Kidney epithelial cell (primary cell): ENCODE results near the gene FBXL13. TPM values are rescaled to one million over a fixed set of nuclear protein-coding genes. Genes with fewer than 3 reads are reported as not detected.
"Not testable (repeated sequence)": the region's sequence is repeated elsewhere in the genome, so short reads cannot be mapped to it uniquely, and the experiment has no call there.

Source experiments
- DNase-seq: peaks from one replicate; pipeline ENCODE4 v3.0.0-alpha.2; 2010; ENCODE audit warnings: low read depth
- H3K27me3 ChIP-seq: 2 replicates; pipeline ENCODE4 v1.6.0; 2011; ENCODE audit warnings: low read length; ENCODE audit not compliant: control insufficient read depth, insufficient read depth
- H3K36me3 ChIP-seq: 2 replicates; pipeline ENCODE4 v1.5.1; 2011; ENCODE audit warnings: low read length; ENCODE audit not compliant: control insufficient read depth, insufficient read depth
- H3K4me3 ChIP-seq: 2 replicates; pipeline ENCODE4 v1.5.1; 2011; ENCODE audit warnings: low read depth, mild to moderate bottlenecking, control low read depth, low read length
- total RNA-seq: library from RNA; depleted of rRNA; stranded (reverse); fragments of >200 nt; gene quantifications from 2 replicates; pipeline ENCODE4 v1.2.3, GENCODE V29; 2015

Gene FBXL13
- total RNA-seq, 1 donor from 2014 or later = 3.1 TPM

GRCh38 chr7:102790364-102791100 lies 284.1 kb downstream of the FBXL13 start:
- H3K27me3 ChIP-seq, H3K36me3 ChIP-seq, H3K4me3 ChIP-seq, DNase-seq: not testable (repeated sequence)

GRCh38 chr7:102788770-102789169 lies 285.8 kb downstream of the FBXL13 start:
- not testable (repeated sequence) for H3K36me3 ChIP-seq, DNase-seq, H3K4me3 ChIP-seq, H3K27me3 ChIP-seq

GRCh38 chr7:102780926-102781325 lies 293.7 kb downstream of the FBXL13 start:
- not testable (repeated sequence) for H3K36me3 ChIP-seq, DNase-seq, H3K27me3 ChIP-seq, H3K4me3 ChIP-seq

GRCh38 chr7:102778663-102779062 lies 295.9 kb downstream of the FBXL13 start:
- H3K27me3 ChIP-seq, H3K4me3 ChIP-seq, H3K36me3 ChIP-seq, DNase-seq: not testable (repeated sequence)

GRCh38 chr7:102776217-102776616 lies 298.4 kb downstream of the FBXL13 start:
- not testable (repeated sequence) for H3K27me3 ChIP-seq, H3K36me3 ChIP-seq, DNase-seq, H3K4me3 ChIP-seq

- H3K4me3 ChIP-seq, H3K36me3 ChIP-seq, H3K27me3 ChIP-seq, DNase-seq: not testable (repeated sequence)
Observed at GRCh38 chr7:102770467-102770866, 304.1 kb downstream of the FBXL13 start.

DNA sequence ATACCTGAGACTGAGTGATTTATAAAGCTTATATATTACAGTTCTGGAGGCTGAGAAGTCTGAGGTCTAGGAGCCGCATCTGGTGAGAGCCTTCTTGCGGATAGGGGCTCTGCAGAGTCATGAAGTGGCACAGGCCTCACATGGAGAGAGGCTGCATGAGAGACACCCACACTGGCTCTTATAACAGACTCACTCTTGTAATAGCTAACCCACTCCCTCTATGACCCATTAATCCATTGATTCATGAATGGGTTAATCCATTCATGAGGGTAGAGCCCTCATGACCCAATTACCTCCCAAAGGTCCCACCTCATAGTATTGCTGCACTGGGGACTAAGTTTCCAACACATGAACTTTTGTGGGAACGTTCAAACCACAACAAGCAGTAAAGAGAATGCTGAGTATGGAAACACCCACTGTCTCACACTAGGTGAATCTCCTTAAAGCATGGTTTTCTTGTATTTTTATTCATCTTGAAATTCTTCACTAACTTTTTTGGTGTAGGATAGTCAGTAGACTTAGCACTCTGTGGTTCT lies 304.9 kb downstream of the FBXL13 start:
- not testable (repeated sequence) for H3K4me3 ChIP-seq, DNase-seq, H3K27me3 ChIP-seq

DNA sequence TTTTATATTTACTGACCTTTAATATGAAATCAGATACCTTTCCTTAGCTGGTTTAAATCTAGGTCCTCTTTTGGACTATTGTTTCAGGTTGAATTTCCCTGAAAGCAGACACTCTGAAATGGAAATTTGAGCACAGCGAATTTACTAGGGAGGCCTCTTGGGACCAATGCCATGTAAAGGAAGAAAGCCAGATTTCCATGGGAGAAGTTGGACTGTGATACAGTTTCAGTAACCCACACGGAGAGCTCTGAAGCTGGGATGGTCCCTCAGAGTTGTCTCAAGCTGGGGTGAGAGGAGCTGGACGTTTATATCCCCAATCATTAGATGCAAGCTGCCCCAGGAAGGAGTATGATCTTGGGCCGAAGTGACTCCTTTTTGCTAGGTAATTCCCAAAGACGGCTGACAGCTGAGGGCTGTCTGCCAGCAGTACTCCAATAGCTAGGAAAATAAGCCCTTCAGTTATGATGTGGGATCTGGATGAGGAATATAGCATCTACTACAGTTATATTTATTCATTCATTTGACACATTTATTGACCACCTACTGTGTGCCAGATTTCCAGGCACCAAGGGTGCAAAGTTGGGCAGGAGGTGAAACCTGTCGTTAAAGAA lies 311.2 kb downstream of the FBXL13 start:
- H3K27me3 ChIP-seq, DNase-seq, H3K36me3 ChIP-seq, H3K4me3 ChIP-seq: not testable (repeated sequence)

More for the DNA sequence above, 304.9 kb downstream of the FBXL13 start:
- H3K36me3 ChIP-seq = not testable (repeated sequence)

Other genes starting within 250 kb of the FBXL13 start
- gene LRRC17, start 161.8 kb downstream of the FBXL13 start, total RNA-seq = 6.2 and 6.8 TPM in 2 replicates
- 26.4 and 34.7 TPM in 2 replicates for gene ARMC10, start 344 bp upstream of the FBXL13 start, total RNA-seq
- 7.3 and 9.6 TPM in 2 replicates for gene NAPEPLD, start 74.3 kb upstream of the FBXL13 start, total RNA-seq
- 49.5 and 59.0 TPM in 2 replicates for gene PMPCB, start 222.6 kb upstream of the FBXL13 start, total RNA-seq